Central memory CD8-positive, alpha-beta T cell (primary cell): Measurements from ENCODE around the gene ZFYVE28.
A peak's percentile ranks its signal among the peaks of the same experiment; 100 is the strongest.

ENCODE experiments used
- ATAC-seq: fragments of 150-1000 bp; cut with Tn5 transposase; replicated peaks from 2 replicates; pipeline ENCODE4 v1.10.0; 2022; ENCODE audit warnings: mild to moderate bottlenecking, moderate FRiP score, moderate number of reproducible peaks; ENCODE audit not compliant: poor library complexity, severe bottlenecking; ENCODE audit errors: extremely low read depth
- DNase-seq, 2 donors: peaks; one replicate each; pipeline ENCODE4 v3.0.0; 2021; ENCODE audit warnings: low spot score in 2 of 2
- H3K27ac Mint-ChIP-seq: one replicate; pipeline ENCODE4 v1.8.0; 2022; ENCODE audit warnings: low read depth, mild to moderate bottlenecking, moderate library complexity, mixed read lengths
- H3K27me3 Mint-ChIP-seq: one replicate; pipeline ENCODE4 v1.8.0; 2022; ENCODE audit warnings: mixed read lengths
- H3K36me3 Mint-ChIP-seq: one replicate; pipeline ENCODE4 v1.8.0; 2022; ENCODE audit warnings: mild to moderate bottlenecking, moderate library complexity, mixed read lengths; ENCODE audit not compliant: insufficient read depth
- H3K4me1 Mint-ChIP-seq: one replicate; pipeline ENCODE4 v1.8.0; 2022; ENCODE audit warnings: mixed read lengths
- H3K4me3 Mint-ChIP-seq: one replicate; pipeline ENCODE4 v1.8.0; 2022; ENCODE audit warnings: mild to moderate bottlenecking, moderate library complexity, mixed read lengths
- H3K9me3 Mint-ChIP-seq: one replicate; pipeline ENCODE4 v1.8.0; 2022; ENCODE audit warnings: mixed read lengths

ZFYVE28 gene

GRCh38 chr4:2368746-2369437 lies 49.6 kb downstream of the ZFYVE28 start:
- H3K4me3 Mint-ChIP-seq: no peak overlapping the region
- peaks cover 6% of the 10 kb centered on the region for H3K36me3 Mint-ChIP-seq
- no peaks in the 10 kb centered on the region for H3K27me3 Mint-ChIP-seq
- H3K4me1 Mint-ChIP-seq: peaks cover 5% of the 10 kb centered on the region
- no peak for DNase-seq
- no peak for ATAC-seq
- H3K9me3 Mint-ChIP-seq: peaks cover 8% of the 10 kb centered on the region
- H3K27ac Mint-ChIP-seq: no peak overlapping the region

GRCh38 chr4:2367626-2368025 lies 50.8 kb downstream of the ZFYVE28 start:
- Mint-ChIP-seq H3K36me3 (peaks cover 6% of the 10 kb centered on the region), H3K4me1 (peaks cover 11% of the 10 kb centered on the region), H3K27me3 (no peaks in the 10 kb centered on the region), H3K27ac (no peak overlapping the region), H3K9me3 (peaks cover 8% of the 10 kb centered on the region), H3K4me3 (no peak overlapping the region)
- DNase-seq (no peak), ATAC-seq (no peak)

GRCh38 chr4:2366252-2367192 lies 51.9 kb downstream of the ZFYVE28 start:
- Mint-ChIP-seq H3K4me1 (peaks cover 13% of the 10 kb centered on the region), H3K4me3 (no peak overlapping the region), H3K9me3 (peaks cover 8% of the 10 kb centered on the region), H3K27ac (peak overlapping the region; percentile 19), H3K36me3 (peaks cover 6% of the 10 kb centered on the region), H3K27me3 (no peaks in the 10 kb centered on the region)
- no peak for ATAC-seq
- no peak for DNase-seq

GRCh38 chr4:2365913-2366210 lies 52.6 kb downstream of the ZFYVE28 start:
- peaks cover 6% of the 10 kb centered on the region for H3K36me3 Mint-ChIP-seq
- ATAC-seq (no peak), DNase-seq (no peak)
- H3K4me1 Mint-ChIP-seq: peaks cover 19% of the 10 kb centered on the region
- H3K27me3 Mint-ChIP-seq: no peaks in the 10 kb centered on the region
- peak overlapping the region; percentile 45 for H3K4me3 Mint-ChIP-seq
- H3K9me3 Mint-ChIP-seq: peaks cover 8% of the 10 kb centered on the region
- no peak overlapping the region for H3K27ac Mint-ChIP-seq

GRCh38 chr4:2365054-2365912 lies 53.2 kb downstream of the ZFYVE28 start:
- H3K4me3 Mint-ChIP-seq: peak overlapping the region; percentile 75
- DNase-seq (no peak), ATAC-seq (no peak)
- H3K9me3 Mint-ChIP-seq: peaks cover 8% of the 10 kb centered on the region
- H3K4me1 Mint-ChIP-seq: peaks cover 19% of the 10 kb centered on the region
- peak overlapping the region; percentile 57 for H3K27ac Mint-ChIP-seq
- H3K36me3 Mint-ChIP-seq: peaks cover 4% of the 10 kb centered on the region
- H3K27me3 Mint-ChIP-seq: no peaks in the 10 kb centered on the region

- H3K9me3 Mint-ChIP-seq: peaks cover 8% of the 10 kb centered on the region
- H3K27me3 Mint-ChIP-seq: no peaks in the 10 kb centered on the region
- peak; percentile 38 to 46 for DNase-seq
Measured at GRCh38 chr4:2364654-2365053, 53.8 kb downstream of the ZFYVE28 start.

GRCh38 chr4:2363951-2364653 lies 54.3 kb downstream of the ZFYVE28 start:
- ATAC-seq: peak; percentile 10
- Mint-ChIP-seq H3K4me1 (peaks cover 19% of the 10 kb centered on the region), H3K27me3 (no peaks in the 10 kb centered on the region)

More at GRCh38 chr4:2364654-2365053, 53.8 kb downstream of the ZFYVE28 start:
- Mint-ChIP-seq H3K4me3 (peak overlapping the region; percentile 75), H3K27ac (peak overlapping the region; percentile 25), H3K4me1 (peaks cover 19% of the 10 kb centered on the region), H3K36me3 (peaks cover 4% of the 10 kb centered on the region)
- peak; percentile 82 for ATAC-seq

GRCh38 chr4:2363056-2363721 lies 55.3 kb downstream of the ZFYVE28 start:
- Mint-ChIP-seq H3K27ac (no peak overlapping the region), H3K4me1 (peaks cover 19% of the 10 kb centered on the region), H3K4me3 (peak overlapping the region; percentile 75), H3K36me3 (peaks cover 2% of the 10 kb centered on the region), H3K27me3 (no peaks in the 10 kb centered on the region), H3K9me3 (no peaks in the 10 kb centered on the region)
- DNase-seq (no peak), ATAC-seq (no peak)

More at GRCh38 chr4:2363951-2364653, 54.3 kb downstream of the ZFYVE28 start:
- peak overlapping the region; percentile 75 for H3K4me3 Mint-ChIP-seq
- peaks cover 2% of the 10 kb centered on the region for H3K36me3 Mint-ChIP-seq
- H3K27ac Mint-ChIP-seq: peak overlapping the region; percentile 25
- peaks cover 4% of the 10 kb centered on the region for H3K9me3 Mint-ChIP-seq
- no peak for DNase-seq

- Mint-ChIP-seq H3K36me3 (peaks cover 4% of the 10 kb centered on the region), H3K9me3 (no peaks in the 10 kb centered on the region), H3K27me3 (no peaks in the 10 kb centered on the region), H3K4me1 (peaks cover 19% of the 10 kb centered on the region), H3K27ac (peak overlapping the region; percentile 35), H3K4me3 (no peak overlapping the region)
- DNase-seq: no peak
- ATAC-seq: no peak
Measured at GRCh38 chr4:2362266-2363055, 56.0 kb downstream of the ZFYVE28 start.

- H3K36me3 Mint-ChIP-seq: peaks cover 4% of the 10 kb centered on the region
- peaks cover 19% of the 10 kb centered on the region for H3K4me1 Mint-ChIP-seq
- no peak for ATAC-seq
- H3K27ac Mint-ChIP-seq: peak overlapping the region; percentile 35
- DNase-seq: no peak
- H3K27me3 Mint-ChIP-seq: no peaks in the 10 kb centered on the region
- H3K9me3 Mint-ChIP-seq: no peaks in the 10 kb centered on the region
- no peak overlapping the region for H3K4me3 Mint-ChIP-seq
Measured at GRCh38 chr4:2361366-2362265, 56.8 kb downstream of the ZFYVE28 start.
